Measurements from ENCODE around the gene TK2. TPM values are rescaled to one million over a fixed set of nuclear protein-coding genes. Genes with fewer than 3 reads are reported as not detected.
A peak's percentile ranks its signal among the peaks of the same experiment; 100 is the strongest.

The TK2 gene
- total RNA-seq, 1 donor from 2014 or later: 28.5 TPM

- no peaks in the 10 kb centered on the region for H3K36me3 Mint-ChIP-seq
- H3K27ac Mint-ChIP-seq: no peak overlapping the region
Measured at GRCh38 chr16:66475232-66475631, 74.7 kb downstream of the TK2 start.

GRCh38 chr16:66474750-66475199, 75.1 kb downstream of the TK2 start:
- no peak overlapping the region for H3K4me3 Mint-ChIP-seq
- peaks cover 7% of the 10 kb centered on the region for H3K27me3 Mint-ChIP-seq (ENCODE audit: low read depth)
- TF ChIP-seq CTCF (IDR thresholded peaks at IDR 0.05; ENCODE audit: unreplicated experiment): no peak
- DNase-seq (ENCODE audit: low spot score in 2 of 2, unreplicated experiment in 2 of 2): no peak
- no peaks in the 10 kb centered on the region for H3K36me3 Mint-ChIP-seq
- H3K4me1 Mint-ChIP-seq: peaks cover 5% of the 10 kb centered on the region
- no peak overlapping the region for H3K27ac Mint-ChIP-seq
- H3K9me3 Mint-ChIP-seq: no peaks in the 10 kb centered on the region

More at GRCh38 chr16:66475232-66475631, 74.7 kb downstream of the TK2 start:
- Mint-ChIP-seq H3K9me3 (no peaks in the 10 kb centered on the region), H3K4me3 (no peak overlapping the region), H3K27me3 (ENCODE audit: low read depth) (peaks cover 7% of the 10 kb centered on the region), H3K4me1 (peaks cover 5% of the 10 kb centered on the region)
- no peak for TF ChIP-seq CTCF (IDR thresholded peaks at IDR 0.05; ENCODE audit: unreplicated experiment)
- peak in 1 of 2 experiments; percentile 21 for DNase-seq (ENCODE audit: low spot score in 2 of 2, unreplicated experiment in 2 of 2)

GRCh38 chr16:66473654-66474519, 76.0 kb downstream of the TK2 start:
- peaks cover 8% of the 10 kb centered on the region for H3K27me3 Mint-ChIP-seq (ENCODE audit: low read depth)
- H3K36me3 Mint-ChIP-seq: no peaks in the 10 kb centered on the region
- TF ChIP-seq CTCF (IDR thresholded peaks at IDR 0.05; ENCODE audit: unreplicated experiment): no peak
- no peak overlapping the region for H3K27ac Mint-ChIP-seq
- peaks cover 5% of the 10 kb centered on the region for H3K4me1 Mint-ChIP-seq
- peak in 1 of 2 experiments; percentile 10 for DNase-seq (ENCODE audit: low spot score in 2 of 2, unreplicated experiment in 2 of 2)
- no peak overlapping the region for H3K4me3 Mint-ChIP-seq
- no peaks in the 10 kb centered on the region for H3K9me3 Mint-ChIP-seq

GRCh38 chr16:66473051-66473571, 76.8 kb downstream of the TK2 start:
- peaks cover 3% of the 10 kb centered on the region for H3K4me1 Mint-ChIP-seq
- peaks cover 13% of the 10 kb centered on the region for H3K27me3 Mint-ChIP-seq (ENCODE audit: low read depth)
- no peak for DNase-seq (ENCODE audit: low spot score in 2 of 2, unreplicated experiment in 2 of 2)
- H3K9me3 Mint-ChIP-seq: no peaks in the 10 kb centered on the region
- no peak overlapping the region for H3K27ac Mint-ChIP-seq
- no peak overlapping the region for H3K4me3 Mint-ChIP-seq
- TF ChIP-seq CTCF (IDR thresholded peaks at IDR 0.05; ENCODE audit: unreplicated experiment): no peak
- H3K36me3 Mint-ChIP-seq: no peaks in the 10 kb centered on the region

GRCh38 chr16:66471716-66472393, 78.1 kb downstream of the TK2 start:
- H3K27ac Mint-ChIP-seq: no peak overlapping the region
- no peak overlapping the region for H3K4me3 Mint-ChIP-seq
- H3K27me3 Mint-ChIP-seq (ENCODE audit: low read depth): peaks cover 15% of the 10 kb centered on the region
- no peaks in the 10 kb centered on the region for H3K9me3 Mint-ChIP-seq
- no peak for TF ChIP-seq CTCF (IDR thresholded peaks at IDR 0.05; ENCODE audit: unreplicated experiment)
- no peaks in the 10 kb centered on the region for H3K4me1 Mint-ChIP-seq
- no peak for DNase-seq (ENCODE audit: low spot score in 2 of 2, unreplicated experiment in 2 of 2)
- no peaks in the 10 kb centered on the region for H3K36me3 Mint-ChIP-seq
